K562 (cell line): Measurements from ENCODE around the gene MSN. TPM values are rescaled to one million over a fixed set of nuclear protein-coding genes. Genes with fewer than 3 reads are reported as not detected.

Experiments
- ATAC-seq: fragments of 200-7000 bp; cut with Tn5 transposase; 3 replicates; pipeline ENCODE4 v1.9.1; 2020; ENCODE audit warnings: moderate library complexity
- BruUV-seq: library from RNA; stranded (reverse); fragments of 400-500 nt; replicated peaks from 2 replicates; lab custom pipeline; 2021; lab: Mats Ljungman, UMichigan
- CTCF ChIA-PET: fragments of 300-600 bp; formaldehyde crosslinking; extraction: SDS; loops from one replicate; lab custom pipeline; 2021; ENCODE audit warnings: low intra/inter-chr PET ratio; lab: Yijun Ruan, JAX
- POLR2A ChIA-PET: fragments of 300-600, 350-650 bp; sonication (Branson Sonifier 250); formaldehyde crosslinking; extraction: SDS; loops from one replicate; lab custom pipeline; 2021; ENCODE audit warnings: antibody characterized with exemption, inconsistent platforms; lab: Yijun Ruan, JAX
- DNase-seq, 4 experiments: peaks; one replicate each; pipeline versions ENCODE4 v3.0.0 to v3.0.0-alpha.2; 2011 to 2018; ENCODE audit warnings: low spot score in 3 of 4, mixed read lengths in 3 of 4; ENCODE audit errors: extremely low read depth in 1 of 4
- FAIRE-seq: peaks from 2 replicates; lab custom pipeline; 2011; peaks lifted over from hg19 to GRCh38; lab: Jason Lieb, UNC
- H2AFZ ChIP-seq: 2 replicates; pipeline ENCODE4 v1.6.0; 2011; ENCODE audit warnings: low read depth, low read length, control low read depth, inconsistent platforms
- H3K27ac ChIP-seq: fragments of 200-600 bp; 3 replicates; pipeline ENCODE4 v1.8.0; 2011; ENCODE audit warnings: low read depth, mild to moderate bottlenecking, control low read depth, inconsistent platforms, low read length, moderate library complexity, mixed read lengths; ENCODE audit errors: extremely low read depth
- H3K27me3 ChIP-seq, 2 experiments: fragments of 300-600 bp in 1 of 2; 2 replicates in 1 of 2; 3 replicates in 1 of 2; pipeline versions ENCODE4 v1.6.0 to v1.8.0; 2011; ENCODE audit warnings: inconsistent platforms in 2 of 2, low read length in 2 of 2, mild to moderate bottlenecking in 1 of 2, mixed read lengths in 1 of 2, moderate library complexity in 1 of 2; ENCODE audit not compliant: control insufficient read depth in 2 of 2, insufficient read depth in 2 of 2
- H3K36me3 ChIP-seq: fragments of 300-600 bp; 3 replicates; pipeline ENCODE4 v1.8.0; 2011; ENCODE audit warnings: mild to moderate bottlenecking, low read length, inconsistent platforms; ENCODE audit not compliant: control insufficient read depth, insufficient read depth
- H3K4me1 ChIP-seq, 2 experiments: fragments of 200-600 bp in 1 of 2; replicated peaks in 1 of 2; 2 replicates in 1 of 2; 3 replicates in 1 of 2; pipeline versions ENCODE4 v1.5.1 to v1.8.0; 2011; ENCODE audit warnings: inconsistent platforms in 2 of 2, low read length in 2 of 2, mild to moderate bottlenecking in 1 of 2, mixed read lengths in 1 of 2, moderate library complexity in 1 of 2; ENCODE audit not compliant: control insufficient read depth in 2 of 2, insufficient read depth in 2 of 2
- H3K4me2 ChIP-seq: 2 replicates; pipeline ENCODE4 v1.6.1; 2011; ENCODE audit warnings: low read length, control low read depth, inconsistent platforms, mixed read lengths; ENCODE audit not compliant: insufficient read depth
- H3K4me3 ChIP-seq: fragments of 200-600 bp; sonication (generic), shearing (Covaris generic); 2 replicates; pipeline ENCODE4 v1.5.1; 2016; ENCODE audit warnings: control low read depth, inconsistent platforms
- H3K79me2 ChIP-seq: fragments of 200-600 bp; 3 replicates; pipeline ENCODE4 v1.8.0; 2011; ENCODE audit warnings: low read length, inconsistent platforms; ENCODE audit not compliant: control insufficient read depth, insufficient read depth
- H3K9ac ChIP-seq, 2 experiments: 2 replicates each; pipeline versions ENCODE4 v1.6.0 to v1.6.1; 2011; ENCODE audit warnings: low read depth in 2 of 2, low read length in 2 of 2, control low read depth in 1 of 2, inconsistent platforms in 1 of 2, mild to moderate bottlenecking in 1 of 2, mixed read lengths in 1 of 2; ENCODE audit not compliant: insufficient read depth in 1 of 2
- H3K9me1 ChIP-seq: one replicate; pipeline ENCODE4 v1.6.0; 2011; ENCODE audit warnings: inconsistent platforms, mild to moderate bottlenecking, low read length, moderate library complexity; ENCODE audit not compliant: control insufficient read depth, insufficient read depth
- H3K9me3 ChIP-seq: replicated peaks from 2 replicates; pipeline ENCODE4 v1.5.1; 2011; ENCODE audit warnings: low read depth, low read length, inconsistent platforms; ENCODE audit not compliant: control insufficient read depth, insufficient read depth
- H4K20me1 ChIP-seq: replicated peaks from 2 replicates; pipeline ENCODE4 v1.6.1; 2011; ENCODE audit warnings: low read length, inconsistent platforms, mixed read lengths; ENCODE audit not compliant: control insufficient read depth, insufficient read depth
- ETV6 ChIP-seq, 3 experiments: fragments of 150-350 bp in 1 of 3; sonication (generic) in 1 of 3; formaldehyde crosslinking in 1 of 3; IDR thresholded peaks; 2 replicates each; pipeline versions ENCODE4 v1.6.1 to v1.8.0; 2014 to 2022; ENCODE audit warnings: borderline replicate concordance in 2 of 3, low read depth in 2 of 3, antibody characterized with exemption in 1 of 3, low read length in 1 of 3, mild to moderate bottlenecking in 1 of 3, missing genetic modification reagents in 1 of 3
- MCM5 ChIP-seq: fragments of 450-650 bp; IDR thresholded peaks from 2 replicates; pipeline ENCODE4 v1.6.1; 2016; ENCODE audit warnings: low read depth
- MGA ChIP-seq: fragments of 450-650 bp; IDR thresholded peaks from 2 replicates; pipeline ENCODE4 v1.6.1; 2016; ENCODE audit warnings: mild to moderate bottlenecking, moderate library complexity
- RBM14 ChIP-seq: fragments of 200-400 bp; formaldehyde crosslinking; IDR thresholded peaks from 2 replicates; pipeline ENCODE4 v1.6.1; 2018; ENCODE audit warnings: low read depth, mild to moderate bottlenecking, low read length, moderate library complexity, borderline replicate concordance; ENCODE audit not compliant: insufficient read depth
- ZFP1 ChIP-seq: fragments of 450-650 bp; formaldehyde crosslinking; IDR thresholded peaks from 2 replicates; pipeline ENCODE4 v1.4.0; 2020; ENCODE audit warnings: mild to moderate bottlenecking, mixed read lengths
- WGBS: fragments of 100-300 bp; shearing (Covaris generic); methylation state at CpG from one replicate; pipeline ENCODE4 v1.1.6; 2016; ENCODE audit warnings: low coverage, mixed read lengths; ENCODE audit not compliant: insufficient coverage; ENCODE audit errors: missing lambda C conversion rate; 5-methylcytosine and 5-hydroxymethylcytosine counted together
- in situ Hi-C: fragments of 300-500 bp; cut with MboI; formaldehyde crosslinking; loops from 4 replicates; pipeline ENCODE4 v1.15.0; 2018; ENCODE audit warnings: inconsistent platforms, mixed read lengths
- intact Hi-C: fragments of 100-400 bp; cut with micrococcal nuclease; formaldehyde crosslinking; loops from 2 replicates; pipeline ENCODE4 v1.14.2; 2022
- polyA plus RNA-seq, 8 experiments: library from polyadenylated mRNA; depleted of rRNA in 4 of 8; stranded (reverse) in 5 of 8; unstranded in 3 of 8; fragments of >200 nt; fragmentation: Nextera tagmentation in 2 of 8; fragmentation: Illumina TruSeq in 1 of 8; extraction: Ambion mirVana in 2 of 8; extraction: Trizol in 1 of 8; gene quantifications; 2 replicates each; pipeline versions ENCODE4 v1.2.1 to v1.2.3, GENCODE V29; 2011 to 2014; ENCODE audit warnings: inconsistent platforms in 1 of 8, missing spikeins in 1 of 8
- total RNA-seq, 7 experiments: library from RNA; depleted of rRNA in 6 of 7; stranded (reverse); fragments of >200 nt in 6 of 7; fragmentation: Illumina TruSeq in 2 of 7; extraction: Trizol in 2 of 7; gene quantifications; 2 replicates each; pipeline versions ENCODE4 v1.2.1 to v1.2.3, GENCODE V29; 2011 to 2021; ENCODE audit warnings: low replicate concordance in 1 of 7

The MSN gene
- total and polyA plus RNA-seq, 9 of the 15 experiments (the other 6 are each of a cell fraction or from before 2014, with no cell fraction given): 128 to 486 (median 237) TPM

- intact Hi-C loops: no loop called here
- no peak for ATAC-seq
- TF ChIP-seq ZFP1 (no peak), RBM14 (no peak), MGA (no peak), ETV6 (IDR thresholded peaks at IDR 0.05; ENCODE audit: borderline replicate concordance in 1 of 2, low read depth in 2 of 2, low read length in 1 of 2) (no peak), ETV6 (CRISPR knock-in tag; IDR thresholded peaks at IDR 0.05; ENCODE audit: borderline replicate concordance) (no peak), MCM5 (no peak)
These were observed 30.1 kb upstream of the MSN start for GRCh38 chrX:65637335-65637734.

More at GRCh38 chrX:65637335-65637734, 30.1 kb upstream of the MSN start:
- no TSS peak for BruUV-seq
- POLR2A ChIA-PET: interaction anchor here (0.6 to 1.0 kb wide), 2 partner anchors 31 to 33 kb away, joined by 3 to 4 read pairs; no protein-coding TSS in a partner anchor
- no CpG with 5 or more reads among the region's 5 CpGs for WGBS
- Histone ChIP-seq H3K9me1 (no peaks in the 10 kb centered on the region), H3K9me3 (no peaks in the 10 kb centered on the region), H3K4me2 (no peak overlapping the region), H3K79me2 (no peaks in the 10 kb centered on the region), H3K27me3 (no peaks in the 10 kb centered on the region), H4K20me1 (0 out of 2 replicates have a peak, but pooled peaks cover under 1% of the 10 kb centered on the region), H3K4me1 (no peaks in the 10 kb centered on the region; a peak in 1 of 5 replicates), H2AFZ (no peak overlapping the region), H3K4me3 (no peak overlapping the region), H3K27ac (no peak overlapping the region), H3K9ac (no peak overlapping the region), H3K36me3 (no peaks in the 10 kb centered on the region)
- CTCF ChIA-PET: no interaction called here
- in situ Hi-C loops: no loop called here
- FAIRE-seq: no peak
- peak in 1 of 4 experiments; percentile 0 for DNase-seq
